Astrocyte of the cerebellum (primary cell): ENCODE data around the gene NECAB2.

Source experiments
- DNase-seq: peaks from one replicate; pipeline ENCODE4 v3.0.0-alpha.2; 2011; ENCODE audit warnings: low read depth
- H3K4me3 ChIP-seq: 2 replicates; pipeline ENCODE4 v1.5.1; 2011; ENCODE audit warnings: mild to moderate bottlenecking, low read depth, low read length, moderate library complexity
- CTCF ChIP-seq: IDR thresholded peaks from 2 replicates; pipeline ENCODE4 v1.5.1; 2012; ENCODE audit warnings: low read length, low read depth, moderate library complexity, mild to moderate bottlenecking; ENCODE audit errors: missing control alignments
- in situ Hi-C: cut with HindIII; loops from 2 replicates; pipeline ENCODE4 v1.10.0; 2017; ENCODE audit warnings: low sequenced_read_pairs

The NECAB2 gene

DNA sequence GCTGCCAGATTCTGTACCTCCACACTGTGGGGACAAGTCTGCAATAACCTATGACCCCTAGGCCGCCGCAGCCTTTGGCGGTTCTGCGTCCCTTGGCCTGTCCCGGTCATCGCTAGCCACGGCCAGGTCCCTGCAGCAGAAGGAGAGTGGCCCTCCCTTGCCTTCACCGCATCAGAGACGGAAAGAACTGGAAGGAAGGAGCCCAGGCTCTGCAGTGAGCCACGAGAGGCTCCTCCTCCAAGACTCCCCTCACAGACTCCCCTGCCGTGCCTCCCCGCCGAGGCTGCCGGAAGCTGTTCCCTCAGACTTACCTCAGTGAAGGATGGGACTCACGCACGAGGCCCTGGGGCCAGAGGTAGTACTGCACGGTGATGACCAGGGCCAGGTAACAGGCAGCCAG is 63.5 kb downstream of the NECAB2 start:
- TF ChIP-seq CTCF: no peak
- no peak overlapping the region for H3K4me3 ChIP-seq
- no peak for DNase-seq
- in situ Hi-C loops: no loop called here

DNA sequence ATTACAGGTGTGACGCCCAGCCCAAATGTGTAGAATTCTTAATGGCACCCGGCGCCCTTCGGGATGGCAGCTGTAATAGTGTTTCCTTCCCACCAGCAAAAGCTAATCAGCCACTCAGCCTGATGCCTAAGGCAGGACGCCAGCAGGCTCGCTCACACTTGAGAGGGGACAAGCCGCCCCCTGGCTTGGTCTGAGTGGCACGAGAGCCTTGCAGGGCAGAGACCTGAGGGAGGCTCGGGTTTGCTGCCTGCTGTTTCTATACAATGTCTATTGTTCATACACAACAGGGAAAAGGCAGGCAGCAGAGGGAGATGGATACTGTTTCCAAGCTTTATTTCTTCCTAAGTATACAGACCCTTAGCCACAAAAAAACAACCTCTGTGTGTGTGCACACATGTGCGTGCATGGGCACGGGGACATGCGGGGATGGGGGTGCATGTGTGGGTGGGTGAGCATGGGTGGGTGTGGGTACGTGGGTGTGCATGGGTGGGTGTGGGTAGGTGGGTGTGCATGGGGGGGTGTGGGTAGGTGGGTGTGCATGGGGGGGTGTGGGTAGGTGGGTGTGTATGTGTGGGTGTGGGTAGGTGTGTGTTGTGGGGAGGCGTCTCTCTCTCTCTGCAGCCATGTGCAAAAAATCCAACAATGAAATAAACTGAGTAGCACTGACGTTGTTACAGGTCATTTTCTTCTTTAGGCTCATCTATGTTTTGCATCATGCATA is 64.6 kb downstream of the NECAB2 start:
- no peak for DNase-seq
- in situ Hi-C loops: no loop called here
- H3K4me3 ChIP-seq: no peak overlapping the region
- TF ChIP-seq CTCF: no peak

GRCh38 chr16:84033251-84034195 is 65.5 kb downstream of the NECAB2 start:
- no peak for TF ChIP-seq CTCF
- no peak for DNase-seq
- in situ Hi-C loops: no loop called here
- H3K4me3 ChIP-seq: no peak overlapping the region

DNA sequence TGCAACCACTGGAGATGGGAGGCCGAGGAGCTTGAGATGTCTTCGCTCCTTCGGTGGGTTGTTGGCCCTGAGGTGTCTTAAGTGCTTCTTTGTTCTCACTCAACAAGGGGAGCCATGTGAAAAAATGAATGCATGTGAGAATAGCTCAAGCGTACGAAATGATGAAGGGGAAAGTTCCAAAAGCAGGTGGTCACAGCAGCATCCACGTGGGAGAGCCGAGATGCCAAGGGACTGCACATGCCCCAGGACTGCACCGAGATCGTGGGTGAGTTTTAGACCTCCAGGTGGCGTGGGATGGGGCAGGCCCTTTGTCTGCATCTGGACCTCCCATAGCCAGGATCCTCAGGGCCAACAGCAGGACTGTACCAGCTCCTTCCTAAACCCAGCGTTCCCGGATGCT is 66.5 kb downstream of the NECAB2 start:
- DNase-seq: no peak
- H3K4me3 ChIP-seq: no peak overlapping the region
- no peak for TF ChIP-seq CTCF
- in situ Hi-C loops: no loop called here

DNA sequence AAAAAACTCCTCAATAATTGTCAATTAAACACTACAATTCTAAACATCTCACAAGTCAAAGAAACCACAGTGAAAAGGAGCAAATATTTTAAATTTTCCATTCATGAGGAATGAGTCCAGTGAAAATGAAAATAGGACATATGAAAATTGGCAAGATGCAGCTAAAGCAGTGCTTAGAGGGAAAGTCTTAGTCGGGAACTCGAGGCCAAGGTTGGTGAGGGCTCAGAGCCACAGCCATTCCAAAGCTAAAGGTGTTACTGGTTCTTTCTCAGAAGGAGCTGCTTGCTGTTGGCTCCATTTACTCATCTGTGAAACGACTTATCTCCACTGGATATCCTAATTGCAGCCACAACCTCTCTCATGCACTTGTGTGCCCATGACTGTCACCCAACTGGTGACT is 68.1 kb downstream of the NECAB2 start:
- H3K4me3 ChIP-seq: no peak overlapping the region
- DNase-seq: no peak
- in situ Hi-C loops: no loop called here
- no peak for TF ChIP-seq CTCF

GRCh38 chr16:84036982-84037425 is 69.0 kb downstream of the NECAB2 start:
- DNase-seq: no peak
- H3K4me3 ChIP-seq: no peak overlapping the region
- in situ Hi-C loops: no loop called here
- no peak for TF ChIP-seq CTCF
